Activated CD8-positive, alpha-beta memory T cell treated with anti-CD3 and anti-CD28 coated beads, Interleukin-2, amount 10 ng/mL, durations not matched to agents 7 days and 5 days (primary cell): Measurements from ENCODE around the gene CT45A1. TPM values are rescaled to one million over a fixed set of nuclear protein-coding genes. Genes with fewer than 3 reads are reported as not detected.

Experiments
- total RNA-seq, 2 experiments: library from RNA; stranded (reverse); gene quantifications; one replicate each; pipeline ENCODE4 v1.2.3, GENCODE V29; 2021

CT45A1 gene
- total RNA-seq, 2 experiments from 2014 or later: not detected

Other genes starting within 250 kb of the CT45A1 start
- 10 to 100 TPM; 20.3 to 22.8 TPM for gene INTS6L, start 193.0 kb upstream of the CT45A1 start, total RNA-seq
- gene CT45A3, start 54.6 kb downstream of the CT45A1 start, total RNA-seq: not detected
- gene CT45A5, start 71.9 kb downstream of the CT45A1 start, total RNA-seq: not detected
- gene CT45A6, start 89.1 kb downstream of the CT45A1 start, total RNA-seq: not detected
- gene CT45A2, start 106.4 kb downstream of the CT45A1 start, total RNA-seq: not detected
- not detected for gene CT45A7, start 123.6 kb downstream of the CT45A1 start, total RNA-seq
- not detected for gene CT45A8, start 140.9 kb downstream of the CT45A1 start, total RNA-seq
- not detected for gene CT45A9, start 158.2 kb downstream of the CT45A1 start, total RNA-seq
- not detected for gene CT45A10, start 179.8 kb downstream of the CT45A1 start, total RNA-seq
- not detected for gene SAGE1, start 180.1 kb downstream of the CT45A1 start, total RNA-seq